ENCODE results near the gene C16orf74.

Gene C16orf74

GRCh38 chr16:85778873-85779272, 28.0 kb upstream of the C16orf74 start:
- in situ Hi-C loops (cut with MboI; ENCODE audit: low pct_unique_long_range_greater_than_20kb, low sequenced_read_pairs): no loop called here
- DNase-seq: no peak

GRCh38 chr16:85777583-85778310, 26.9 kb upstream of the C16orf74 start:
- no peak for DNase-seq
- in situ Hi-C loops (cut with MboI; ENCODE audit: low pct_unique_long_range_greater_than_20kb, low sequenced_read_pairs): no loop called here

- in situ Hi-C loops (cut with MboI; ENCODE audit: low pct_unique_long_range_greater_than_20kb, low sequenced_read_pairs): no loop called here
- DNase-seq: no peak
These were observed 23.9 kb upstream of the C16orf74 start for GRCh38 chr16:85774811-85775210.

- in situ Hi-C loops (cut with MboI; ENCODE audit: low pct_unique_long_range_greater_than_20kb, low sequenced_read_pairs): no loop called here
- no peak for DNase-seq
These were observed 23.2 kb upstream of the C16orf74 start for GRCh38 chr16:85774136-85774535.

- in situ Hi-C loops (cut with MboI; ENCODE audit: low pct_unique_long_range_greater_than_20kb, low sequenced_read_pairs): no loop called here
- no peak for DNase-seq
These were observed 22.1 kb upstream of the C16orf74 start for GRCh38 chr16:85773044-85773443.

GRCh38 chr16:85770741-85771140, 19.8 kb upstream of the C16orf74 start:
- no peak for DNase-seq

GRCh38 chr16:85768199-85768598, 17.3 kb upstream of the C16orf74 start:
- no peak for DNase-seq
- in situ Hi-C loops (cut with MboI; ENCODE audit: low pct_unique_long_range_greater_than_20kb, low sequenced_read_pairs): no loop called here

More at GRCh38 chr16:85770741-85771140, 19.8 kb upstream of the C16orf74 start:
- in situ Hi-C loops (cut with MboI; ENCODE audit: low pct_unique_long_range_greater_than_20kb, low sequenced_read_pairs): no loop called here

GRCh38 chr16:85767531-85767930, 16.6 kb upstream of the C16orf74 start:
- DNase-seq: no peak
- in situ Hi-C loops (cut with MboI; ENCODE audit: low pct_unique_long_range_greater_than_20kb, low sequenced_read_pairs): no loop called here

GRCh38 chr16:85765767-85766166, 14.9 kb upstream of the C16orf74 start:
- in situ Hi-C loops (cut with MboI; ENCODE audit: low pct_unique_long_range_greater_than_20kb, low sequenced_read_pairs): no loop called here
- no peak for DNase-seq

GRCh38 chr16:85765211-85765610, 14.3 kb upstream of the C16orf74 start:
- in situ Hi-C loops (cut with MboI; ENCODE audit: low pct_unique_long_range_greater_than_20kb, low sequenced_read_pairs): no loop called here
- no peak for DNase-seq

GRCh38 chr16:85763616-85764015, 12.7 kb upstream of the C16orf74 start:
- in situ Hi-C loops (cut with MboI; ENCODE audit: low pct_unique_long_range_greater_than_20kb, low sequenced_read_pairs): no loop called here
- no peak for DNase-seq

- DNase-seq: no peak
- in situ Hi-C loops (cut with MboI; ENCODE audit: low pct_unique_long_range_greater_than_20kb, low sequenced_read_pairs): no loop called here
These were observed 12.1 kb upstream of the C16orf74 start for GRCh38 chr16:85762970-85763369.

GRCh38 chr16:85761861-85762260, 11.0 kb upstream of the C16orf74 start:
- in situ Hi-C loops (cut with MboI; ENCODE audit: low pct_unique_long_range_greater_than_20kb, low sequenced_read_pairs): no loop called here
- DNase-seq: peak; percentile 48

- peak; percentile 74 for DNase-seq
- in situ Hi-C loops (cut with MboI; ENCODE audit: low pct_unique_long_range_greater_than_20kb, low sequenced_read_pairs): no loop called here
These were observed 8.9 kb upstream of the C16orf74 start for GRCh38 chr16:85759631-85760419.

GRCh38 chr16:85759136-85759535, 8.2 kb upstream of the C16orf74 start:
- in situ Hi-C loops (cut with MboI; ENCODE audit: low pct_unique_long_range_greater_than_20kb, low sequenced_read_pairs): no loop called here
- DNase-seq: peak; percentile 99

GRCh38 chr16:85757341-85757822, 6.5 kb upstream of the C16orf74 start:
- no peak for DNase-seq

GRCh38 chr16:85755929-85756768, 5.3 kb upstream of the C16orf74 start:
- in situ Hi-C loops (cut with MboI; ENCODE audit: low pct_unique_long_range_greater_than_20kb, low sequenced_read_pairs): no loop called here
- DNase-seq: no peak

More at GRCh38 chr16:85757341-85757822, 6.5 kb upstream of the C16orf74 start:
- in situ Hi-C loops (cut with MboI; ENCODE audit: low pct_unique_long_range_greater_than_20kb, low sequenced_read_pairs): no loop called here

- in situ Hi-C loops (cut with MboI; ENCODE audit: low pct_unique_long_range_greater_than_20kb, low sequenced_read_pairs): no loop called here
- DNase-seq: peak; percentile 48
These were observed 3.5 kb upstream of the C16orf74 start for GRCh38 chr16:85754413-85754812.

- in situ Hi-C loops (cut with MboI; ENCODE audit: low pct_unique_long_range_greater_than_20kb, low sequenced_read_pairs): no loop called here
These were observed 3.1 kb upstream of the C16orf74 start for GRCh38 chr16:85753976-85754375.

More at GRCh38 chr16:85753976-85754375, 3.1 kb upstream of the C16orf74 start:
- no peak for DNase-seq
